MM.1S (cell line): ENCODE measurements around the gene ELMOD1.

Experiments used
- DNase-seq: peaks from one replicate; pipeline ENCODE4 v3.0.0-alpha.2; 2015
- H2AFZ ChIP-seq: fragments of 300-600 bp; sonication (generic); 2 replicates; pipeline ENCODE4 v1.6.0; 2016; ENCODE audit warnings: antibody characterized with exemption, low read length
- H3F3A ChIP-seq: fragments of 300-600 bp; sonication (generic); 2 replicates; pipeline ENCODE4 v1.6.1; 2016; ENCODE audit warnings: mild to moderate bottlenecking, antibody characterized with exemption, low read length, moderate library complexity, mixed read lengths; ENCODE audit not compliant: insufficient read depth
- H3K27ac ChIP-seq: fragments of 300-600 bp; sonication (generic); 2 replicates; pipeline ENCODE4 v1.5.1; 2016; ENCODE audit warnings: mild to moderate bottlenecking, low read length
- H3K27me3 ChIP-seq: fragments of 300-600 bp; sonication (generic); replicated peaks from 2 replicates; pipeline ENCODE4 v1.6.0; 2016; ENCODE audit warnings: low read length; ENCODE audit not compliant: insufficient read depth
- H3K36me3 ChIP-seq: fragments of 300-600 bp; sonication (generic); replicated peaks from 2 replicates; pipeline ENCODE4 v1.6.1; 2016; ENCODE audit warnings: mild to moderate bottlenecking, low read length, mixed read lengths; ENCODE audit not compliant: insufficient read depth
- H3K4me1 ChIP-seq: fragments of 300-600 bp; sonication (generic); 2 replicates; pipeline ENCODE4 v1.6.1; 2016; ENCODE audit warnings: low read length, mixed read lengths
- H3K4me2 ChIP-seq: fragments of 300-600 bp; sonication (generic); 2 replicates; pipeline ENCODE4 v1.6.0; 2016; ENCODE audit warnings: low read depth, low read length
- H3K4me3 ChIP-seq: fragments of 300-600 bp; sonication (generic); 2 replicates; pipeline ENCODE4 v1.5.1; 2016; ENCODE audit warnings: low read length, mixed read lengths
- H3K79me2 ChIP-seq: fragments of 300-600 bp; sonication (generic); 2 replicates; pipeline ENCODE4 v1.6.1; 2016; ENCODE audit warnings: mixed run types, low read length, mixed read lengths
- H3K9ac ChIP-seq: fragments of 300-600 bp; sonication (generic); 2 replicates; pipeline ENCODE4 v1.6.1; 2016; ENCODE audit warnings: low read length, mixed read lengths
- H3K9me2 ChIP-seq: fragments of 300-600 bp; sonication (generic); replicated peaks from 2 replicates; pipeline ENCODE4 v1.6.1; 2016; ENCODE audit warnings: mild to moderate bottlenecking, low read length, mixed read lengths; ENCODE audit not compliant: insufficient read depth
- H3K9me3 ChIP-seq: fragments of 300-600 bp; sonication (generic); replicated peaks from 2 replicates; pipeline ENCODE4 v1.6.1; 2016; ENCODE audit warnings: mild to moderate bottlenecking, low read length, mixed read lengths; ENCODE audit not compliant: insufficient read depth
- H4K20me1 ChIP-seq: fragments of 300-600 bp; sonication (generic); 2 replicates; pipeline ENCODE4 v1.6.1; 2016; ENCODE audit warnings: mild to moderate bottlenecking, low read length, moderate library complexity, mixed read lengths; ENCODE audit not compliant: insufficient read depth
- EZH2 ChIP-seq: fragments of 300-600 bp; sonication (generic); optimal IDR thresholded peaks from 2 replicates; pipeline ENCODE3; 2017; ENCODE audit warnings: low read depth, mild to moderate bottlenecking, antibody characterized with exemption, low read length, mixed read lengths
- EZH2phosphoT487 ChIP-seq: fragments of 300-600 bp; sonication (generic); IDR thresholded peaks from 2 replicates; pipeline ENCODE4 v1.6.1; 2018; ENCODE audit warnings: antibody characterized with exemption, low read length
- TF ChIP-seq, protein P1 (sequence below): fragments of 300-600 bp; sonication (generic); IDR thresholded peaks from 2 replicates; pipeline ENCODE4 v1.5.1; 2016; ENCODE audit warnings: antibody characterized with exemption, low read length, mixed read lengths

The ELMOD1 gene

DNA sequence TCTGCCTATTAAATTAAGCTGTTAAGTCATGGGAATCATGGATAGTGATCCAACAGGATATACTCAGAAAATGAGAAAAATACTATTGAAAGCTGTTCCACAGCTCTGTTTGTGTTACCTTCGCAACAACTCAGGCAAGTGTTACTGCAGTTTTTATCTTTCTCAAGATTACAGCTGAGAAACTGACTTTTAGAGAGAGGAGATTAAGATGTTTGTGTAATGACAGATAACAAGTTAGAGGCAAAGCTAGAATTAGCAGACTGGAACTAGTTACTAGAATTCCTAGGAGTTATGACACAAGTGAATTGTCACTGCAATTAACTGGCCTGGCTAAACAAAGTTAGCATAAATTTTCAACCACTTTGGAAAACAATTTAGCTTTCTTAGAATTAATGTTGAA, 119.4 kb downstream of the ELMOD1 start:
- H3K9ac ChIP-seq = no peak overlapping the region
- no peaks in the 10 kb centered on the region for H4K20me1 ChIP-seq
- H3K79me2 ChIP-seq = no peaks in the 10 kb centered on the region
- no peaks in the 10 kb centered on the region for H3K9me3 ChIP-seq
- H2AFZ ChIP-seq = no peak overlapping the region
- no peak overlapping the region for H3K27ac ChIP-seq
- H3K4me1 ChIP-seq = no peaks in the 10 kb centered on the region
- H3F3A ChIP-seq = no peaks in the 10 kb centered on the region
- H3K9me2 ChIP-seq = no peaks in the 10 kb centered on the region
- no peak overlapping the region for H3K4me3 ChIP-seq
- H3K4me2 ChIP-seq = no peak overlapping the region
- H3K36me3 ChIP-seq = no peaks in the 10 kb centered on the region
- no peak for TF ChIP-seq EZH2phosphoT487
- TF ChIP-seq EZH2 = no peak
- TF ChIP-seq, protein P1, sequence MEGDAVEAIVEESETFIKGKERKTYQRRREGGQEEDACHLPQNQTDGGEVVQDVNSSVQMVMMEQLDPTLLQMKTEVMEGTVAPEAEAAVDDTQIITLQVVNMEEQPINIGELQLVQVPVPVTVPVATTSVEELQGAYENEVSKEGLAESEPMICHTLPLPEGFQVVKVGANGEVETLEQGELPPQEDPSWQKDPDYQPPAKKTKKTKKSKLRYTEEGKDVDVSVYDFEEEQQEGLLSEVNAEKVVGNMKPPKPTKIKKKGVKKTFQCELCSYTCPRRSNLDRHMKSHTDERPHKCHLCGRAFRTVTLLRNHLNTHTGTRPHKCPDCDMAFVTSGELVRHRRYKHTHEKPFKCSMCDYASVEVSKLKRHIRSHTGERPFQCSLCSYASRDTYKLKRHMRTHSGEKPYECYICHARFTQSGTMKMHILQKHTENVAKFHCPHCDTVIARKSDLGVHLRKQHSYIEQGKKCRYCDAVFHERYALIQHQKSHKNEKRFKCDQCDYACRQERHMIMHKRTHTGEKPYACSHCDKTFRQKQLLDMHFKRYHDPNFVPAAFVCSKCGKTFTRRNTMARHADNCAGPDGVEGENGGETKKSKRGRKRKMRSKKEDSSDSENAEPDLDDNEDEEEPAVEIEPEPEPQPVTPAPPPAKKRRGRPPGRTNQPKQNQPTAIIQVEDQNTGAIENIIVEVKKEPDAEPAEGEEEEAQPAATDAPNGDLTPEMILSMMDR = no peak
- no peaks in the 10 kb centered on the region for H3K27me3 ChIP-seq
- DNase-seq = no peak

DNA sequence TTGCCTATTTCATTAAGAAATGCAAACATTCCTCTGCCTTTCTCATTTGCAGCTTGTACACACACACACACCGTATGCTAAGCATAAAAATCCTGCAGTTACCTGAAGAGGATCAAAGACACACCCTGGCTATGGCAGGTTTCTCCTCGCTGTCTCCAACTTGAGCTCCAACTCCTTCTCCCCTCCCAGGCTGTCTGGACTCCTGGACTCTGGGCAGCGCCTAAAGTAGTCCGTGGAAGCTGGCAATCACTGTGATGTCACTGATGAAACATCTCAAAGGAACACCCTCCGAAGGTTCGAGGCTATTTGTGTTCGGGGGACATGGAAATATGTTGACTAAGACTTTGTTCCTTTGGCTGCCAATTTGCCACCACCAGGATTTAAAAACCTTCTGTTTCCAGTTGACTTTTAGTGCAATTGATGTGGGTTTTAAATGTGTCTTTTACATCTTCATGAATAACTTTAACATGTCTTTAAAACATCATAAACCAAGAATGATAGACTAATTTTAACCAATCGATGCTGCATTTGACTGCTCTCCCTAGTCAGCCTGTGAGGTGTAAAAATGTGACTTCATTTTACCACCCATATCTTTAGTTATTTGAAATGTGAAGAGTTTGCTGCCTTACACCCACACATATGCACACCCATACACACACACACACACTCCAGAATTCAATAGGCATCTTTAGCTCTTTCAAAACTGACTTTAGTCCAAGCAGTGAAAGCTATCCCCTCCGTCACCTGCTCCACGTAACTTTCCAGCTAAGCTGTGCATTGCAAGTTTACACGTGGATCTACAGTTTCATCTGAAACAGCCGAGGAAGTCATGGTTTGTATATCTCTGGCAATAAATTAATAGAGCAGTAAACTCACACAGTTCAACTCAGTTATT, 121.2 kb downstream of the ELMOD1 start, which contains the start of gene SLN:
SLN (minus strand) TSS at position 196 of the 895 bp plus-strand sequence.
- no peak within 1 kb of the TSS for H2AFZ ChIP-seq
- TF ChIP-seq, protein P1 = no peak
- TF ChIP-seq EZH2phosphoT487 = no peak
- TF ChIP-seq EZH2 = no peak

DNA sequence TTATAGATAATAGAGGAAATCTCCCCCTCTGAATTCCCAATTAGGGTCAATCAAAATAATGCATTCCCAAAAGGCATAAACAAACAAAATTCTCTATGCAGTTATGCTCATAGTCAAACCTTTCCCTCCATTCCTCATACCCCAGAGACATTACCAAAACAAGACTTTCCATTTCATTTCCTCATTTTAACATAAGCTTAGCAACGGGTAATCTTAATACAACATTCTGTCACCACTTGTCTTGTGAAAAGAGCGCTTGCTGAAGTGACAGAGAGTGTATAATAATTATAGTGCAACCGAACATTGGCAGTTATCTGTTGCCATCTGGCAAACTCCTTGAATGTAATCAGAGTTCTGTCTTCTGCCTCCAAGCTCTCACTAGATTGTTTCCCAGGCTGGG, 122.1 kb downstream of the ELMOD1 start:
- no peak for DNase-seq
- H3K4me2 ChIP-seq = no peak overlapping the region
- no peaks in the 10 kb centered on the region for H3K9me2 ChIP-seq
- TF ChIP-seq, protein P1 = no peak
- H2AFZ ChIP-seq = no peak overlapping the region
- no peaks in the 10 kb centered on the region for H3K27me3 ChIP-seq
- no peaks in the 10 kb centered on the region for H3K79me2 ChIP-seq
- no peaks in the 10 kb centered on the region for H3K4me1 ChIP-seq
- H3K27ac ChIP-seq = no peak overlapping the region
- H3K36me3 ChIP-seq = no peaks in the 10 kb centered on the region
- H4K20me1 ChIP-seq = no peaks in the 10 kb centered on the region
- no peak overlapping the region for H3K9ac ChIP-seq
- H3K4me3 ChIP-seq = no peak overlapping the region
- no peaks in the 10 kb centered on the region for H3K9me3 ChIP-seq
- no peaks in the 10 kb centered on the region for H3F3A ChIP-seq

More for the DNA sequence above, 121.2 kb downstream of the ELMOD1 start, which contains the start of gene SLN:
- H3K4me2 ChIP-seq = no peak within 1 kb of the TSS
- no peak within 1 kb of the TSS for H3K9ac ChIP-seq
- H4K20me1 ChIP-seq = no peaks in the 10 kb centered on the region
- H3F3A ChIP-seq = no peaks in the 10 kb centered on the region
- no peak within 1 kb of the TSS for H3K27ac ChIP-seq
- no peak within 1 kb of the TSS for H3K4me3 ChIP-seq
- no peaks in the 10 kb centered on the region for H3K27me3 ChIP-seq
- H3K79me2 ChIP-seq = no peaks in the 10 kb centered on the region
- H3K36me3 ChIP-seq = no peaks in the 10 kb centered on the region
- no peak for DNase-seq
- no peaks in the 10 kb centered on the region for H3K9me3 ChIP-seq
- no peaks in the 10 kb centered on the region for H3K4me1 ChIP-seq
- H3K9me2 ChIP-seq = no peaks in the 10 kb centered on the region
